SK-N-MC (cell line): ENCODE results near the gene SH2D1B.

Experiments used
- EZH2 ChIP-seq: fragments of 200-600 bp; sonication (generic); IDR thresholded peaks from one replicate; pipeline ENCODE4 v1.6.1; 2017; ENCODE audit warnings: antibody characterized with exemption
- FOXP2 ChIP-seq: optimal IDR thresholded peaks from 2 replicates; pipeline ENCODE3; 2011; ENCODE audit warnings: mild to moderate bottlenecking, moderate library complexity; ENCODE audit not compliant: insufficient read depth; ENCODE audit errors: extremely low read length, control extremely low read depth
- POLR2AphosphoS5 ChIP-seq: IDR thresholded peaks from 2 replicates; pipeline ENCODE4 v1.6.1; 2012; ENCODE audit warnings: mild to moderate bottlenecking, low read depth, low read length, borderline replicate concordance

GRCh38 chr1:162397943-162398560 lies 13.9 kb downstream of the SH2D1B start:
- no peak for TF ChIP-seq EZH2
- no peak for TF ChIP-seq POLR2AphosphoS5
- no peak for TF ChIP-seq FOXP2
